Activated CD4-positive, alpha-beta T cell treated with anti-CD3 and anti-CD28 coated beads for 36 hours (primary cell): ENCODE measurements around the gene NIT1. TPM values are rescaled to one million over a fixed set of nuclear protein-coding genes. Genes with fewer than 3 reads are reported as not detected.
"Not testable (repeated sequence)": the region's sequence is repeated elsewhere in the genome, so short reads cannot be mapped to it uniquely, and the experiment has no call there.

Source experiments
- ATAC-seq: fragments of 200-7000 bp; cut with Tn5 transposase; one replicate; pipeline ENCODE4 v1.10.0; 2021; ENCODE audit warnings: mild to moderate bottlenecking, moderate library complexity
- CTCF ChIA-PET: fragments of 350-600 bp; sonication (Branson Sonifier 250); formaldehyde crosslinking; loops from one replicate; lab custom pipeline; 2021; ENCODE audit warnings: antibody characterized with exemption; lab: Charles Lee
- POLR2A ChIA-PET: fragments of 350-600 bp; sonication (Branson Sonifier 250); formaldehyde crosslinking; loops from one replicate; lab custom pipeline; 2021; ENCODE audit warnings: antibody characterized with exemption, inconsistent platforms; lab: Charles Lee
- DNase-seq: peaks from one replicate; pipeline ENCODE4 v3.0.0-alpha.2; 2020
- H3K27ac Mint-ChIP-seq: one replicate; pipeline ENCODE4 v1.8.0; 2021; ENCODE audit warnings: mixed read lengths
- H3K27me3 Mint-ChIP-seq: one replicate; pipeline ENCODE4 v1.8.0; 2021; ENCODE audit warnings: mixed read lengths
- H3K36me3 Mint-ChIP-seq: one replicate; pipeline ENCODE4 v1.8.0; 2021; ENCODE audit warnings: low read depth, mixed read lengths
- H3K4me1 Mint-ChIP-seq: one replicate; pipeline ENCODE4 v1.8.0; 2021; ENCODE audit warnings: mixed read lengths
- H3K4me3 Mint-ChIP-seq: one replicate; pipeline ENCODE4 v1.8.0; 2021; ENCODE audit warnings: mild to moderate bottlenecking, moderate library complexity, mixed read lengths
- H3K9me3 Mint-ChIP-seq: one replicate; pipeline ENCODE4 v1.8.0; 2021; ENCODE audit warnings: low read depth, mixed read lengths
- intact Hi-C, 2 experiments: fragments of 100-400 bp; cut with DNase I in 1 of 2; cut with micrococcal nuclease in 1 of 2; formaldehyde crosslinking; loops; one replicate each; pipeline versions ENCODE4 v1.14.2 to v1.15.1; 2022 to 2024; cut with DNase I, micrococcal nuclease
- total RNA-seq, 2 experiments: library from RNA; stranded (reverse); gene quantifications; one replicate each; pipeline ENCODE4 v1.2.3, GENCODE V29; 2021

NIT1 gene
- total RNA-seq, 2 experiments from 2014 or later, result 58.2 to 62.1 TPM

DNA sequence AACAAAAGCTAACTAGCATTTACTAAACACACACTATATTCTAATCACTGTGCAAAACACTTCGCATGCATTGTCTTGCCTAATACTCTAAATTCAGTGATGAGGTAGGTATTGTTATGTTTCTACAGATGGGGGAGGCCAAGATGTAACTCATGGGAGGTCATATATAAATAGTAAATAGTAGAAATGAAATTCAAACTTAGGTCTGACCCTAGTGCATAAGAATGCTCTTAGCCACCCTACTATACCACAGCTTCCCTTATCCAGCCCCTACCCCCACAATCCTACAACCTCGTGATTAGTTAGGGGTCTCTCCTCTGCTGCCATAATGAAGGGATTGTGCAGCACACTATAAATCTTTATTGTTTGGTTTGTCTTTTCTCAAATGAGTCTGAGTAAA, 3.3 kb upstream of the NIT1 start:
- no peaks in the 10 kb centered on the region for H3K9me3 Mint-ChIP-seq
- H3K27me3 Mint-ChIP-seq, result no peaks in the 10 kb centered on the region
- intact Hi-C loops, result no loop called here
- peaks cover 64% of the 10 kb centered on the region for H3K4me1 Mint-ChIP-seq
- ChIA-PET POLR2A (no interaction called here), CTCF (interaction anchor here (0.6 to 3.9 kb wide), 4 partner anchors 16 to 279 kb away, joined by 3 to 32 read pairs (median 4); partner anchors contain the start of gene KLHDC9)
- H3K36me3 Mint-ChIP-seq, result peaks cover 46% of the 10 kb centered on the region
- H3K27ac Mint-ChIP-seq, result peak overlapping the region; percentile 98
- no peak for ATAC-seq
- DNase-seq, result no peak
- no peak overlapping the region for H3K4me3 Mint-ChIP-seq

DNA sequence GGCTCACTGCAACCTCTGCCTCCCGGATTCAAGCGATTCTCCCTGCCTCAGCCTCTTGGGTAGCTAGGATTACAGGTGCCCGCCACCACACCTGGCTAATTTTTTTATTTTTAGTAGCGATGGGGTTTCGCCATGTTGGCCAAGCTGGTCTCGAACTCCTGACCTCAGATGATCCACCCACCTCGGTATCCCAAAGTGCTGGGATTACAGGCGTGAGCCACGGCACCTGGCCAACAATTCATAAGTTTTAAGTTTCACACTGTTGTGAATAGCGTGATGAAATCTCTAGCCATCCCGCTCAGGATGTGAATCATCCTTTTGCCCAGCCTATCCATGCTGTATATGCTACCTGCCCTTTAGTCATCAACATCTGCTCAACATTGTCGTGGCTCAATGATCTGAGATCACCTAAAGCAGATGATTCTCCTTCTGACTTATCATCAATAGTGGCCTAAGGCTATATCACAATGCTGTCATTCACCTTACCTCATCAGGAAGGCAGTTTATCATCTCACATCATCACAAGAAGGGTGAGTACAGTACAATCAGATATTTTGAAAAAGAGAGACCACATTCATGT, 2.7 kb upstream of the NIT1 start:
- DNase-seq, result peak; percentile 77
- ChIA-PET CTCF (interaction anchor here (1.0 to 3.9 kb wide), 4 partner anchors 17 to 64 kb away, joined by 3 to 32 read pairs (median 4); partner anchors contain the start of gene KLHDC9), POLR2A (no interaction called here)
- Mint-ChIP-seq H3K9me3 (no peaks in the 10 kb centered on the region), H3K27ac (peak overlapping the region; percentile 98), H3K4me1 (peaks cover 70% of the 10 kb centered on the region), H3K36me3 (peaks cover 51% of the 10 kb centered on the region), H3K27me3 (no peaks in the 10 kb centered on the region), H3K4me3 (peak overlapping the region; percentile 94)
- intact Hi-C loops, result loop anchor here in 1 of 2 experiments (5.0 kb wide), 1 partner anchor 272 kb away; no protein-coding TSS in a partner anchor
- peak; percentile 70 for ATAC-seq

DNA sequence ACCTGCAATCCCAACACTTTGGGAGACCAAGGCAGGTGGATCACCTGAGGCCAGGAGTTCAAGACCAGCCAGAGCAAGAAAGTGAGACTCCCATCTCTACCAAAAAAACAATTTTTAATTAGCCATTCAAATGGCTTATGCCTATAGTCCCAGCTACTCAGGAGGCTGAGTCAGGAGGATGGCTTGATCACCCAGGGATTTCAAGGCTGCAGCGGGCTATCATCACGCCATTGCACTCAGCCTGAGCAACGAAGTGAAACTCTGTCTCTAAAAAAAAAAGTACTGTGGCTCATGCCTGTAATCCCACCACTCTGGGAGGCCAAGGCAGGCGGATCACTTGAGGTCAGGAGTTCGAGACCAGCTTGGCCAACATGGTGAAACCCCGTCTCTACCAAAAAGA, 1.9 kb upstream of the NIT1 start:
- CTCF ChIA-PET, result interaction anchor here (0.7 to 1.7 kb wide), 2 partner anchors 50 to 69 kb away, joined by 3 read pairs; no protein-coding TSS in a partner anchor
- not testable (repeated sequence) for H3K27me3 Mint-ChIP-seq, H3K9me3 Mint-ChIP-seq, ATAC-seq
- Mint-ChIP-seq H3K4me1 (peaks cover 76% of the 10 kb centered on the region), H3K36me3 (peaks cover 55% of the 10 kb centered on the region), H3K27ac (peak overlapping the region; percentile 98), H3K4me3 (peak overlapping the region; percentile 94)
- intact Hi-C loops, result loop anchor here in 1 of 2 experiments (5.0 kb wide), 1 partner anchor 271 kb away; no protein-coding TSS in a partner anchor
- DNase-seq, result peak; percentile 24
- POLR2A ChIA-PET, result interaction anchor here (2.7 kb wide), 1 partner anchor 38 kb away, joined by 13 read pairs; the partner anchor contains the start of gene UFC1

DNA sequence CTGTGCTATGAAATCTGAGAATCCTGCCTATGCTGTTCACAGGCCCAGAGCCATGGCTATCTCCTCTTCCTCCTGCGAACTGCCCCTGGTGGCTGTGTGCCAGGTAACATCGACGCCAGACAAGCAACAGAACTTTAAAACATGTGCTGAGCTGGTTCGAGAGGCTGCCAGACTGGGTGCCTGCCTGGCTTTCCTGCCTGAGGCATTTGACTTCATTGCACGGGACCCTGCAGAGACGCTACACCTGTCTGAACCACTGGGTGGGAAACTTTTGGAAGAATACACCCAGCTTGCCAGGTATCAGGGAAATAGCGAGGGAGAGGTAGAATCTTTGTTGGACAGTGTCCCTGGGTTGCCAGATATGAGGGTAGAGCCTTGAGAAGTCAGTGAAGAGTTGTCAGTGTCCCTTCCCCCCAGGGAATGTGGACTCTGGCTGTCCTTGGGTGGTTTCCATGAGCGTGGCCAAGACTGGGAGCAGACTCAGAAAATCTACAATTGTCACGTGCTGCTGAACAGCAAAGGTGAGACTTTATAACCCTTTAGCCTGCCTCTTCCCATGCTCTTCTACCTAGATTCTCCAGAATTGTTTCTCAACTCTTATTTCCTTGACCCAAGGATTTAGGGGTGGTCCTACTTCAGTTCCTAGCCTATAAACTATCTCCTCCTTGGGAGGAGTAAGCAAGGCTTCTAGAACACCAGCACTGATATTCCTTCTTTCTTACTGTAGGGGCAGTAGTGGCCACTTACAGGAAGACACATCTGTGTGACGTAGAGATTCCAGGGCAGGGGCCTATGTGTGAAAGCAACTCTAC, 1.4 kb downstream of the NIT1 start:
- peaks cover 69% of the 10 kb centered on the region for H3K36me3 Mint-ChIP-seq
- H3K27me3 Mint-ChIP-seq, result no peaks in the 10 kb centered on the region
- peak; percentile 85 for DNase-seq
- H3K4me3 Mint-ChIP-seq, result peak overlapping the region; percentile 94
- intact Hi-C loops, result loop anchor here (1.0 to 5.0 kb wide), 5 partner anchors 13 to 268 kb away; partner anchors contain the start of genes DEDD (in 1 of the 2) and USP21 (in 1 of the 2)
- H3K27ac Mint-ChIP-seq, result peak overlapping the region; percentile 98
- H3K9me3 Mint-ChIP-seq, result no peaks in the 10 kb centered on the region
- peaks cover 62% of the 10 kb centered on the region for H3K4me1 Mint-ChIP-seq
- ChIA-PET POLR2A (no interaction called here), CTCF (interaction anchor here (0.6 to 1.0 kb wide), 4 partner anchors 22 to 71 kb away, joined by 3 to 8 read pairs (median 3); partner anchors contain the start of gene PPOX)
- peak; percentile 65 for ATAC-seq

DNA sequence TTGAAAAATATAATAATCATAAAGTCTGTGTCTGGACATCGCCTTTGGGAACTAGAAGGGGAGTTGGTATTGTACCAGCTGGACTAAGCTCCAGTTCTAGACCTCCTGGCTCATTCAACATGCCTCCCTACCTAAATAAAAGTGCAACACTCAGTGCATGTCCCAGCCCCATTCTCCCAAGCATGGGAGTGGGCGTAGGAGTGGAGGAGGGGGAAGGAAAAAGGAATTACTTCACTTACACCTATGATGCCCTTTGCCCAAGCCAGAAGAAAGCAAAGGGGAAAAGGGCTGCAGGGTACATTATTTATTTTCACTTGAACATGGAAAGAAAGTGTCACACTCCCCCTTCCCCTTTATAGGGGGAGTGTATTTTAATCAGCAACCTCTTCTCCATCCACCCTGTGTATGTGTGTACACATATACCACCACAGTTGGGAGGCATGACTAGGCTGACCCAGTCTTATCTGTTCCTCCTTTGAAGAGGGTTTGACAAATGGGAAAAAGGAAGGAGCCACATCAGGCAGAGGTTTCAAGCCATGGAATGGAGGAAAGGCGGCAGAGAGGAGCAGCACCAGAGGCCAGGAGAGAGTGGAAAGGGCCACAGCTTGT, 3.2 kb downstream of the NIT1 start:
- H3K4me1 Mint-ChIP-seq, result peaks cover 47% of the 10 kb centered on the region
- intact Hi-C loops, result no loop called here
- peaks cover 64% of the 10 kb centered on the region for H3K36me3 Mint-ChIP-seq
- no peaks in the 10 kb centered on the region for H3K9me3 Mint-ChIP-seq
- DNase-seq (no peak), ATAC-seq (no peak)
- ChIA-PET CTCF (interaction anchor here (1.1 to 1.2 kb wide), 2 partner anchors 9 to 20 kb away, joined by 3 read pairs; no protein-coding TSS in a partner anchor), POLR2A (interaction anchor here (0.8 to 1.1 kb wide), 2 partner anchors 12 to 15 kb away, joined by 3 read pairs; partner anchors contain the start of gene DEDD)
- H3K4me3 Mint-ChIP-seq, result no peak overlapping the region
- peak overlapping the region; percentile 85 for H3K27ac Mint-ChIP-seq
- H3K27me3 Mint-ChIP-seq, result no peaks in the 10 kb centered on the region

DNA sequence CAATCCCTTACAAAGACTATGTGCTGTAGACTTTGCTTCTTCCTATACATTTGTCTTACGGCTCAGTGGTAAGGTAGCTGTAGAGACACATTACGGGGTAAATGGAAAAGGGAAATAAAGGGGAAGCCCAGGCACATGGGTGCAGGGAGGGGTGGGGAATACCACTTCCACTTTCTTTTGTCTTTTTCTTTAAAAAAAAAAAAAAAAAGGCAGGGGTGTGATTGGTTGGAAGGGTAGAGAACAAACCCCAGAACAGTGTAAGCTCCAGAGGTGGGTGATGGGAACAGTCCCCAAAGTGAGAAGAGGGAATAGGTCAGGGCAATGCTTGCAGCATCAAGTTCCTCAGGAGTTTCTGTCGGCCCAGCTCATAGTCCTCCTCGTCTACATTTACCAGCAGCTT, 3.9 kb downstream of the NIT1 start:
- intact Hi-C loops, result no loop called here
- Mint-ChIP-seq H3K4me1 (peaks cover 46% of the 10 kb centered on the region), H3K9me3 (no peaks in the 10 kb centered on the region), H3K27ac (peak overlapping the region; percentile 3), H3K4me3 (no peak overlapping the region), H3K36me3 (peaks cover 64% of the 10 kb centered on the region), H3K27me3 (no peaks in the 10 kb centered on the region)
- ChIA-PET CTCF (interaction anchor here (0.6 to 1.2 kb wide), 3 partner anchors 10 to 410 kb away, joined by 3 read pairs; partner anchors contain the start of gene CD48), POLR2A (interaction anchor here (0.6 kb wide), 2 partner anchors 42 to 464 kb away, joined by 3 to 5 read pairs; no protein-coding TSS in a partner anchor)
- ATAC-seq (no peak), DNase-seq (no peak)

DNA sequence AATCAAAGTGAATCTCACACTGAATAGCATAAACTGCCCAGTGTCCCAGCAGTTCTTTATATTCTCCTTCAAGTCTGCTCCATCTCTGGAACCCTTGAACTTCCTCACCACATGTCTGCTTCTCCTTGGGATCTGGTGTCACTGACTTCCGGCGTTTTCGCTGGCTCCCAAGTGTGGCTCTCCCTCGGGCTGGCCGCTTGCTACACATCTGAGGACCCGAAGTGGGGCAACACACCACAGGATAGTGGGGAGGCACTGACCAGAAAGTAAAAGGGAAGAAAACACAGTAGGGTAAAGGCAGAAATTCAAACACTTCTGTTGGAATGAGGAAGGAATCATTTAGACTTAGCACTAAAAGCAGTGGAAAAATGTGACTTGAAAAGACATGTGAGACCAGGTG, 5.1 kb downstream of the NIT1 start:
- POLR2A ChIA-PET, result interaction anchor here (0.7 kb wide), 1 partner anchor 69 kb away, joined by 3 read pairs; no protein-coding TSS in a partner anchor
- Mint-ChIP-seq H3K4me1 (peaks cover 52% of the 10 kb centered on the region), H3K36me3 (peaks cover 70% of the 10 kb centered on the region), H3K9me3 (no peaks in the 10 kb centered on the region), H3K27ac (peak overlapping the region; percentile 52), H3K27me3 (no peaks in the 10 kb centered on the region), H3K4me3 (no peak overlapping the region)
- intact Hi-C loops, result no loop called here
- CTCF ChIA-PET, result no interaction called here
- ATAC-seq (no peak), DNase-seq (no peak)

DNA sequence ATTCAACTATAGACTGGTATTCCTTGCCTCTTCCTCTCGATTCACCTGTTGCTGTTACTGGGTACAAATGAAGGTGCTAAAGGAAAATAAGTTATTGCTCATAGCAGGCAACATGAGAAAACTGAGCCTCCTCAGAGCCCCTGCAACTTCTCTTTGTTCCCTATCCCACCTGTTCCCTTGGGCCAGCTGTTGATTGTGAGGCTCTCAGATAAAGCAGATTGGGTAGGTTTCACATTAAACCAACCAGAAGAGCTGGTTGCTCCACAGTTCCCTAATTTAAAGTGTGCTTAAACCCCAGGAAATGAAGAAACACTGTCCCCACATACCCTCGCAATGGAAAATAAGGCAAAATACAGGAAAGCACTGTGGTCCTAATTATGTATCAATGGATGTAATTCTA, 9.7 kb downstream of the NIT1 start:
- Mint-ChIP-seq H3K4me1 (peaks cover 55% of the 10 kb centered on the region), H3K9me3 (no peaks in the 10 kb centered on the region), H3K36me3 (peaks cover 70% of the 10 kb centered on the region), H3K27me3 (no peaks in the 10 kb centered on the region), H3K4me3 (no peak overlapping the region), H3K27ac (peak overlapping the region; percentile 29)
- intact Hi-C loops, result no loop called here
- no peak for DNase-seq
- CTCF ChIA-PET, result interaction anchor here (0.6 to 1.9 kb wide), 8 partner anchors 9 to 56 kb away, joined by 3 to 10 read pairs (median 3); partner anchors contain the start of genes NIT1, PFDN2 and PPOX
- POLR2A ChIA-PET, result no interaction called here
- no peak for ATAC-seq

DNA sequence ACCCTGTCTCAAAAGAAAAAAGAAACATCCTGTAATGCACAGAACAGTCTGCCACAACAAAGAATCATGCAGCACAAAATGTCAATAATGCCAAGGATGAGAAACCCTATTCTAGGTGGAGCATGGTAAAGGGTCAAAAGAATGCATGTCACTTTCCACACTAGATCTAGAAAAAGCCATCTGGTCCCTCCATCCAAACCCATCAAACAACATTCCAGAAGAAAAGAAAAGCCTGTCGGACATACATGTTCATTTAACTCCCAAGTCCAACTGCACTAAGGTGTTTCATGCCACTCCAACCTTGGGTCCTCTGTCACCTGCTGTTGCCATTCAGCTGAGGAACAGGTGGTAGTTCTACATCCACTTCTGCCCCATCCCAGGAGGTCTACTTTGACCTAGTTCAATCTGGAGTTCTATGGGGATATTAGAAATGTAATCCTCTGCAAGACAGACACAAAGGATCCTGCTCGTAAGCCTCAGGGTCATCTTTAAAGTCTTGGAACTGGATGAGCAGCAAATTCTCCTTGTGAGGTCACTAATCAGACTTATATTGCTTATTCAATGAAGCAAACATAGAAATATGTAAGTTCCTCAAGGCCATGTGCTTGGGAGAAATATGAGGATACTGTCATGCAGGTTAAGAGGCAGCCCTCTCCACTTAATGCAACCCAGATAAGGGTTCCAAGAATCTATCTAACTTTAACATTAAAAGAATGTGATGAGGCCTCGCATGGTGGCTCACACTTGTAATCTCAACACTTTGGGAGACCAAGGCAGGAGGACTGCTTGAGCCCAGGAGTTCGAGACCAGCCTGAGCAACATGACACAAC, 10.9 kb downstream of the NIT1 start:
- H3K36me3 Mint-ChIP-seq, result peaks cover 61% of the 10 kb centered on the region
- DNase-seq, result no peak
- no peaks in the 10 kb centered on the region for H3K27me3 Mint-ChIP-seq
- intact Hi-C loops, result no loop called here
- no peaks in the 10 kb centered on the region for H3K9me3 Mint-ChIP-seq
- H3K4me3 Mint-ChIP-seq, result no peak overlapping the region
- peak overlapping the region; percentile 62 for H3K27ac Mint-ChIP-seq
- ATAC-seq, result no peak
- ChIA-PET POLR2A (interaction anchor here (1.5 kb wide), 1 partner anchor 11 kb away, joined by 7 read pairs; the partner anchor contains the start of genes NIT1 and PFDN2), CTCF (interaction anchor here (0.8 to 1.9 kb wide), 4 partner anchors 8 to 37 kb away, joined by 3 to 10 read pairs (median 6); partner anchors contain the start of genes KLHDC9 and PPOX)
- H3K4me1 Mint-ChIP-seq, result peaks cover 55% of the 10 kb centered on the region

DNA sequence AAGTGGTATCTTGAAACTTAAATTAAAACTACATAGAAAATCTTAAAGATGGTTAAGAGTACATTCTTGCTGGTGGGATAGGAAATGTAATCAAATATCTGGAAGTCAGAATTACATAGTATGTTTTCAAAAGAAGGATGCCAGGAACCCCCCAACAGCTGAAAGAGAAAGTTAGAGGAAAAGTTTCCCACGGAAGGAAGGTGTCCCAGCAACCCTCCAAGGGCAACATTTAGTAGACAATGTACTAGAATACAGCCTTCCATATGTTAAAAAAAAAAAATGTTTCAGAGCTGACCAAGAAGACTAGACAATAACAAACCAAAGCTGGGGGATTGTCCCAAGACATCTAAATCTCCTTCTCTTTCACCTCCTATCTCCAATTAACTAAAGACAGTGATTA, 12.4 kb downstream of the NIT1 start:
- POLR2A ChIA-PET, result interaction anchor here (1.5 kb wide), 1 partner anchor 12 kb away, joined by 7 read pairs; the partner anchor contains the start of genes NIT1 and PFDN2
- H3K4me1 Mint-ChIP-seq, result peaks cover 57% of the 10 kb centered on the region
- H3K27ac Mint-ChIP-seq, result peak overlapping the region; percentile 62

More for the DNA sequence above, 12.4 kb downstream of the NIT1 start:
- DNase-seq (no peak), ATAC-seq (no peak)
- no peaks in the 10 kb centered on the region for H3K27me3 Mint-ChIP-seq
- intact Hi-C loops, result no loop called here
- no peak overlapping the region for H3K4me3 Mint-ChIP-seq
- CTCF ChIA-PET, result interaction anchor here (0.5 to 1.5 kb wide), 3 partner anchors 8 to 184 kb away, joined by 3 to 4 read pairs (median 4); partner anchors contain the start of genes PPOX and SDHC
- H3K9me3 Mint-ChIP-seq, result no peaks in the 10 kb centered on the region
- peaks cover 57% of the 10 kb centered on the region for H3K36me3 Mint-ChIP-seq
